GM18499 (cell line): ENCODE results near the gene KCNK15.

Experiments used
- ATAC-seq: cut with Tn5 transposase; IDR thresholded peaks from one replicate; pipeline ENCODE4 v1.9.1; 2021; ENCODE audit warnings: moderate number of reproducible peaks; ENCODE audit not compliant: insufficient read depth, unreplicated experiment

KCNK15 gene

GRCh38 chr20:44781118-44781517 is 35.5 kb downstream of the KCNK15 start:
- no peak for ATAC-seq

GRCh38 chr20:44781791-44782190 is 36.1 kb downstream of the KCNK15 start:
- no peak for ATAC-seq

GRCh38 chr20:44784688-44785087 is 39.0 kb downstream of the KCNK15 start:
- no peak for ATAC-seq

- ATAC-seq: no peak
Observed at GRCh38 chr20:44785768-44786167, 40.1 kb downstream of the KCNK15 start.

GRCh38 chr20:44787299-44787698 is 41.6 kb downstream of the KCNK15 start:
- ATAC-seq: no peak

- no peak for ATAC-seq
Observed at GRCh38 chr20:44788706-44789456, 43.2 kb downstream of the KCNK15 start.

- no peak for ATAC-seq
Observed at GRCh38 chr20:44790638-44791393, 45.2 kb downstream of the KCNK15 start.

GRCh38 chr20:44792796-44793195 is 47.1 kb downstream of the KCNK15 start:
- ATAC-seq: no peak

GRCh38 chr20:44795836-44796235 is 50.2 kb downstream of the KCNK15 start:
- no peak for ATAC-seq

- ATAC-seq: no peak
Observed at GRCh38 chr20:44796311-44796710, 50.6 kb downstream of the KCNK15 start.

- ATAC-seq: no peak
Observed at GRCh38 chr20:44796758-44797457, 51.2 kb downstream of the KCNK15 start.

GRCh38 chr20:44799691-44800090 is 54.0 kb downstream of the KCNK15 start:
- no peak for ATAC-seq

GRCh38 chr20:44800391-44801046 is 54.9 kb downstream of the KCNK15 start:
- ATAC-seq: no peak
